Measurements from ENCODE around the gene C16orf87. TPM values are rescaled to one million over a fixed set of nuclear protein-coding genes. Genes with fewer than 3 reads are reported as not detected.

The C16orf87 gene
- total RNA-seq, 2 experiments from 2014 or later = 12.5 to 14.7 TPM

- CTCF ChIA-PET = no interaction called here
- H3K4me1 Mint-ChIP-seq (ENCODE audit: low read depth) = peaks cover 4% of the 10 kb centered on the region
- DNase-seq (no peak), ATAC-seq (no peak)
- POLR2A ChIA-PET = no interaction called here
- H3K27ac Mint-ChIP-seq = no peak overlapping the region
- peaks cover 8% of the 10 kb centered on the region for H3K9me3 Mint-ChIP-seq
- H3K36me3 Mint-ChIP-seq (ENCODE audit: low read depth) = no peaks in the 10 kb centered on the region
- intact Hi-C loops (cut with micrococcal nuclease) = no loop called here
- TF ChIP-seq, protein P1, sequence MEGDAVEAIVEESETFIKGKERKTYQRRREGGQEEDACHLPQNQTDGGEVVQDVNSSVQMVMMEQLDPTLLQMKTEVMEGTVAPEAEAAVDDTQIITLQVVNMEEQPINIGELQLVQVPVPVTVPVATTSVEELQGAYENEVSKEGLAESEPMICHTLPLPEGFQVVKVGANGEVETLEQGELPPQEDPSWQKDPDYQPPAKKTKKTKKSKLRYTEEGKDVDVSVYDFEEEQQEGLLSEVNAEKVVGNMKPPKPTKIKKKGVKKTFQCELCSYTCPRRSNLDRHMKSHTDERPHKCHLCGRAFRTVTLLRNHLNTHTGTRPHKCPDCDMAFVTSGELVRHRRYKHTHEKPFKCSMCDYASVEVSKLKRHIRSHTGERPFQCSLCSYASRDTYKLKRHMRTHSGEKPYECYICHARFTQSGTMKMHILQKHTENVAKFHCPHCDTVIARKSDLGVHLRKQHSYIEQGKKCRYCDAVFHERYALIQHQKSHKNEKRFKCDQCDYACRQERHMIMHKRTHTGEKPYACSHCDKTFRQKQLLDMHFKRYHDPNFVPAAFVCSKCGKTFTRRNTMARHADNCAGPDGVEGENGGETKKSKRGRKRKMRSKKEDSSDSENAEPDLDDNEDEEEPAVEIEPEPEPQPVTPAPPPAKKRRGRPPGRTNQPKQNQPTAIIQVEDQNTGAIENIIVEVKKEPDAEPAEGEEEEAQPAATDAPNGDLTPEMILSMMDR (IDR thresholded peaks at IDR 0.05) = no peak
- no peak overlapping the region for H3K4me3 Mint-ChIP-seq
- H3K27me3 Mint-ChIP-seq = peaks cover under 1% of the 10 kb centered on the region
Measured at GRCh38 chr16:46782320-46782719, 48.7 kb downstream of the C16orf87 start.

GRCh38 chr16:46777804-46778203 is 53.2 kb downstream of the C16orf87 start:
- CTCF ChIA-PET = no interaction called here
- Mint-ChIP-seq H3K9me3 (no peaks in the 10 kb centered on the region), H3K36me3 (ENCODE audit: low read depth) (no peaks in the 10 kb centered on the region), H3K4me1 (ENCODE audit: low read depth) (no peaks in the 10 kb centered on the region), H3K27ac (no peak overlapping the region), H3K27me3 (peaks cover 1% of the 10 kb centered on the region), H3K4me3 (no peak overlapping the region)
- ATAC-seq (no peak), DNase-seq (no peak)
- POLR2A ChIA-PET = no interaction called here
- intact Hi-C loops (cut with micrococcal nuclease) = no loop called here
- TF ChIP-seq, protein P1 (IDR thresholded peaks at IDR 0.05) = no peak

DNA sequence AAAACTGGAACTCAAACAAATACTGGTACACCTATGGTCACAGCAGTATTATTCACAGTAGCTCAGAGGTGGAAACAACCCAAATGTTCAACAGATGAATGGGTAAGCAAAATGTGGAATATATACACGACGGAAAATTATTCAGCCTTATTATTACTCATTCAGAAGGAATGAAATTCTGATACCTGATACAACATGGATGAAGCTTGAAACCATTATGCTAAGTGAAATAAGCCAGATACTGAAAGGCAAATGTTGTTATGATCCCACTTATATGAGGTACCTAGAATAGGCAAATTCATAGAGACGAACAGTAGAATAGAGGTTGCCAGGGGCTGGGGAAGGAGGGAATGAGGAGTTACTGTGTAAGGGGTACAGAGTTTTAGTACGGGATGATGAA is 55.8 kb downstream of the C16orf87 start:
- Mint-ChIP-seq H3K27me3 (peaks cover 1% of the 10 kb centered on the region), H3K4me3 (no peak overlapping the region), H3K4me1 (ENCODE audit: low read depth) (no peaks in the 10 kb centered on the region), H3K36me3 (ENCODE audit: low read depth) (no peaks in the 10 kb centered on the region), H3K27ac (no peak overlapping the region), H3K9me3 (no peaks in the 10 kb centered on the region)
- ChIA-PET POLR2A (no interaction called here), CTCF (no interaction called here)
- TF ChIP-seq, protein P1 (IDR thresholded peaks at IDR 0.05) = no peak
- intact Hi-C loops (cut with micrococcal nuclease) = no loop called here
- DNase-seq (no peak), ATAC-seq (no peak)

DNA sequence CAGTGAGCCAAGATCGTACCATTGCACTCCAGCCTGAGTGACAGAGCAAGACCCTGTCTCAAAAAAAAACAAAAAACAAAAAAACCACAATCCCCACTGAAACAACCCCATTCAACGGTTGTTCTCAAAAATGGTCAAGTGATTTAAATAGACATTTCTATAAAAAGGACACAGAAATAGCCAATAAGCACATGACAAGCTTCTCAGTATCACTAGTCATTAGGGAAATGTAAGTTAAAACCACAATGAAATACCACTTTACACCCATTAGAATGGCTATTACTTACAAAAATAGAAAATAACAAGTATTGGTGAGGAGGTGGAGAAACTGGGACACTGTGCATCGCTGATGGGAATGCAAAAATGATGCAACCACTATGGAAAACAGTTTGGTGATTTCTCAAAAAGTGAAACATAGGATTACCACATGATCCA is 56.2 kb downstream of the C16orf87 start:
- ChIA-PET CTCF (no interaction called here), POLR2A (no interaction called here)
- ATAC-seq (no peak), DNase-seq (no peak)
- Mint-ChIP-seq H3K36me3 (ENCODE audit: low read depth) (no peaks in the 10 kb centered on the region), H3K27ac (no peak overlapping the region), H3K4me3 (no peak overlapping the region), H3K9me3 (no peaks in the 10 kb centered on the region), H3K27me3 (peaks cover 1% of the 10 kb centered on the region), H3K4me1 (ENCODE audit: low read depth) (no peaks in the 10 kb centered on the region)
- intact Hi-C loops (cut with micrococcal nuclease) = no loop called here
- TF ChIP-seq, protein P1 (IDR thresholded peaks at IDR 0.05) = no peak

GRCh38 chr16:46772463-46772862 is 58.5 kb downstream of the C16orf87 start:
- no peak overlapping the region for H3K27ac Mint-ChIP-seq

More at GRCh38 chr16:46772463-46772862, 58.5 kb downstream of the C16orf87 start:
- Mint-ChIP-seq H3K27me3 (peaks cover 1% of the 10 kb centered on the region), H3K4me1 (ENCODE audit: low read depth) (no peaks in the 10 kb centered on the region), H3K36me3 (ENCODE audit: low read depth) (no peaks in the 10 kb centered on the region), H3K9me3 (no peaks in the 10 kb centered on the region), H3K4me3 (no peak overlapping the region)
- DNase-seq (no peak), ATAC-seq (no peak)
- CTCF ChIA-PET = interaction anchor here (1.5 kb wide), 1 partner anchor 81 kb away, joined by 3 read pairs; no protein-coding TSS in a partner anchor
- intact Hi-C loops (cut with micrococcal nuclease) = no loop called here
- TF ChIP-seq, protein P1 (IDR thresholded peaks at IDR 0.05) = no peak
- POLR2A ChIA-PET = no interaction called here

All from activated CD8-positive, alpha-beta T cell treated with anti-CD3 and anti-CD28 coated beads for 36 hours (primary cell).